ENCODE measurements around the gene WNT6.

The WNT6 gene

DNA sequence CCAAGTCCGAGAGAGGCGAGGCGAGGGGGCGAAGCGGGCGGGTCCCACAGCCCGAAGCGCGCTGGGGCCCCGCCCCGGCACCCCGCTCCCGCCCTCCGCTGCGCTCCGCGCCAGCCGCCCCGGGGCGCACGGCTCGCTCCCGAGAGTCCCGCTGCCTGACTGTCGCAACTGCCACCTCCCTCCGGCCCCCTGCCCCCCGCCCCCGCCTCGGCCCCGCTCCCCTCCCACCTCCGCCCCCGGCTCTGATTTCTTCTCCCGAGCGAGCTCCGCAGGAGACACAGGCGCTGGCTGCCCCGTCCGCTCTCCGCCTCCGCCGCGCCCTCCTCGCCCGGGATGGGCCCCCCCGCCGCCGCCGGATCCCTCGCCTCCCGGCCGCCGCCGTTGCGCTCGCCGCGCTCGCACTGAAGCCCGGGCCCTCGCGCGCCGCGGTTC lies at the start of gene WNT6:
TSS of gene WNT6 (plus strand) at position 250 of the 432 bp plus-strand sequence. CDS start 233 bp downstream, outside the sequence.
- DNase-seq, result no peak

DNA sequence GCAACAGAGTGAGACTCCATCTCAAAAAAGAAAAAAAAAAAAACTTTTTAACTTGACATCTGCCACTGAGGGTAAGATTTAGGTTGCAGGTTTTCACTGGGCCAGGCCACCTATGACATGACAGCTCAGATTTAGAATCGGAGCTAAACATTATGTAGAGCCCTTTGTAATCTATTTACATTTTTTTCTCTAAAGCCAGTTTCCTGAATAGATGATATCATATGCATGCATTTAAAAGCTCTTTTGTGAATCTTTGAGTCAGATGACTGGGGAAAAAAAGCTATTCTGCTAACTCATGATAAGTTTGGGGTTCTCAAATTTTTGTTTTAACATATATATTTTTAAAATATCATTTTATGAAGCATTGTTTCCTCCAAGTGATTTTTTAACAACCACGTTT lies 49.3 kb upstream of the WNT6 start:
- DNase-seq, result no peak

DNA sequence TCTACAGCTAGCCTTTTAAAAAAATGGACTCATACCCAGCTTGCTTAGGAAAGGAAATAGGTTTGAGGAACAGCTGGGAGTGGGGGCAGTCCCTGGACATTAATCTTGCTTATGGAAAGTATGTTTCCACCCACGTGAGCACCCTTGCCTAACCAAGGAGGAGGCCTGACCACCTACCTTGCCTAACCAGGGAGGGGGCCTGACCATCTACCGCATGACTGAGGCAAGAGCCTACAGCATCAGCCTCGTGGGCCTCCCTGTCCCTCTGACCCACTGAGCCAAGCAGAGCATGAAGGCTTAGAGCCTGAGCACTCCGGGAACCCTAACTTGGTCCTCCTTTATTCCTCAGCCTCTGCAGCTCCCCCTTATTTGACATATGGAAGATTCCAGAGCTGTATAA lies 48.2 kb upstream of the WNT6 start:
- DNase-seq, result no peak

DNA sequence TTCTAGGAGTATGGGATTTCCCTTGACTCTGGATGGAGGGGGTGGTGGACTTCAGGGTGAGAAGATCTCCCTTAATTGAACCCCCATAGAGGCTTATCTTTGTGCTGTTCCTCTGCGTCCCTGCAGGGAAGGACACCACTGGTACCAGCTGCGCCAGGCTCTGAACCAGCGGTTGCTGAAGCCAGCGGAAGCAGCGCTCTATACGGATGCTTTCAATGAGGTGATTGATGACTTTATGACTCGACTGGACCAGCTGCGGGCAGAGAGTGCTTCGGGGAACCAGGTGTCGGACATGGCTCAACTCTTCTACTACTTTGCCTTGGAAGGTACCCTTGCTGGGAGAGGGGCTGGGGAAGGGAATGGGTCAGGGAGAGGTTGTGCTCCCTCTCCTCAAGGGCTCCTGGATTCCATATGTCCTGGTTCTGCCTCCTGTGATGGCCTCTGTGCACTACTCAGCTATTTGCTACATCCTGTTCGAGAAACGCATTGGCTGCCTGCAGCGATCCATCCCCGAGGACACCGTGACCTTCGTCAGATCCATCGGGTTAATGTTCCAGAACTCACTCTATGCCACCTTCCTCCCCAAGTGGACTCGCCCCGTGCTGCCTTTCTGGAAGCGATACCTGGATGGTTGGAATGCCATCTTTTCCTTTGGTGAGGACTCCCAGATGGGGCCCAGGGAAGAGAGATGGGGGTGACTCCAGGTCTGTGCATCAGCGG lies 47.3 kb upstream of the WNT6 start:
- DNase-seq, result no peak

DNA sequence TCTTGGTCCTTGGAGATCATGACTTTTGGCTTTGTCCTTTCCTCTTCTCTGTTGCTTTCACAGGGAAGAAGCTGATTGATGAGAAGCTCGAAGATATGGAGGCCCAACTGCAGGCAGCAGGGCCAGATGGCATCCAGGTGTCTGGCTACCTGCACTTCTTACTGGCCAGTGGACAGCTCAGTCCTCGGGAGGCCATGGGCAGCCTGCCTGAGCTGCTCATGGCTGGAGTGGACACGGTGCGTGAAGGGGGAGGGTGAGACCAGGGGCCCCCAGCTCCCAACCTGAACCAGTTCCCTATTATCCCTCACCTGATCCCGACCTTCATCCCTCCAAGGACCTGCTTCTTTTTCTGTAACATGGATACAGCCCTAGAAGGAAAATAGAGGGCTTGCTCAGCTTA lies 46.7 kb upstream of the WNT6 start:
- DNase-seq, result no peak

DNA sequence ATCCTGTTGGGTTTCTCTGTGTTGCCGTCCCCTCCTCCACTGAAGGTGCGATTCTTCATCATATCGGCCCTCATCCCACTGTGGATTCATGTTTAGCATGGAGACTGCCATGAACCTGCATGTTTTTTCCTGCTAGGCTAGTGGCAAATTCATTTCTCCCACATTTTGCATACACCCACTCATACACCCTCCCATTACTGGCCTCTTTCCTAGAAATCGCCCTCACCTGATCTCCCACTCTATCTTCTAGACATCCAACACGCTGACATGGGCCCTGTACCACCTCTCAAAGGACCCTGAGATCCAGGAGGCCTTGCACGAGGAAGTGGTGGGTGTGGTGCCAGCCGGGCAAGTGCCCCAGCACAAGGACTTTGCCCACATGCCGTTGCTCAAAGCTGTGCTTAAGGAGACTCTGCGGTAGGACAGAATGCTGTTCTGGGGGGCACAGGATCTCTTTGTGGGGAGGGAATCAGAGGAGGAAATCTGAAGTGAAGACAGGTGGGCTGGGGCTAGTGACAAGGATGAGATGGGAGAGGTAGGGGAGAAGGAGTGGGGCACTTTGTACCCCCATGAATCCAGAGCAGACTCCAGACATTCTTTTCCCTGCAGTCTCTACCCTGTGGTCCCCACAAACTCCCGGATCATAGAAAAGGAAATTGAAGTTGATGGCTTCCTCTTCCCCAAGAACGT lies 45.7 kb upstream of the WNT6 start:
- DNase-seq, result no peak

DNA sequence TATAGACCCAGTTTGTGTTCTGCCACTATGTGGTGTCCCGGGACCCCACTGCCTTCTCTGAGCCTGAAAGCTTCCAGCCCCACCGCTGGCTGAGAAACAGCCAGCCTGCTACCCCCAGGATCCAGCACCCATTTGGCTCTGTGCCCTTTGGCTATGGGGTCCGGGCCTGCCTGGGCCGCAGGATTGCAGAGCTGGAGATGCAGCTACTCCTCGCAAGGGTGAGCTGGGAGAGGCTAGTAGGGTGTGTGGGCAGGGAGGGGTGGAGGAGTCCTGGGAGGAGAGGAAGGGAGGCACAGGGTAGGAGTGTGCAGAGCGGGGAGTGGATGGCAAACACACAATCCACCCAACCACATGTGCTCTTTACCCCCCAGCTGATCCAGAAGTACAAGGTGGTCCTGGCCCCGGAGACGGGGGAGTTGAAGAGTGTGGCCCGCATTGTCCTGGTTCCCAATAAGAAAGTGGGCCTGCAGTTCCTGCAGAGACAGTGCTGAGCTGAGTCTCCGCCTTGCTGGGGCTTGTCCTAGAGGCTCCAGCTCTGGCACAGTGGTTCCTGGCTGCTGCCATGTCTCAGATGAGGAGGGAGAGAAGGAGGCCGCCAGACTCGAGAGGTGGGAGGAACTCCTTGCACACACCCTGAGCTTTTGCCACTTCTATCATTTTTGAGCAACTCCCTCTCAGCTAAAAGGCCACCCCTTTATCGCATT lies 44.9 kb upstream of the WNT6 start:
- DNase-seq, result no peak

DNA sequence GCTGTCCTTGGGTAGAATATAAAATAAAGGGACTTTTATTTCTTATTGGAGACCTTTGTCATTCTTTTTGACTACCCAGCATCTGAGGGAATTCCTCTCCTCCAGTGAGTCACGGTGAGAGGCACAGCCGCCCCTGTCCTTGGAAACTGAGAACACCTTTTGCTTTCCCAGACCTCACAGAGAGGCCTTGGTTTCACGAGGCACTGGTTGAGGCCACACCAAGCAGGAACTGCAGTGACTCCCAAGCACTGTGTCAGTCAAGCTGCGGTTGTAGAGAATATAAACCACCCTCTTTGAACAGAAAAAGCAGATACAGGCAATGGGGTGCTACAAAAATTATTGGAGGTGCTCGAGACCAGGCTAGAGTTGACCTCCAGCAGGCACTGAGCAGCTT lies 44.4 kb upstream of the WNT6 start:
- no peak for DNase-seq

DNA sequence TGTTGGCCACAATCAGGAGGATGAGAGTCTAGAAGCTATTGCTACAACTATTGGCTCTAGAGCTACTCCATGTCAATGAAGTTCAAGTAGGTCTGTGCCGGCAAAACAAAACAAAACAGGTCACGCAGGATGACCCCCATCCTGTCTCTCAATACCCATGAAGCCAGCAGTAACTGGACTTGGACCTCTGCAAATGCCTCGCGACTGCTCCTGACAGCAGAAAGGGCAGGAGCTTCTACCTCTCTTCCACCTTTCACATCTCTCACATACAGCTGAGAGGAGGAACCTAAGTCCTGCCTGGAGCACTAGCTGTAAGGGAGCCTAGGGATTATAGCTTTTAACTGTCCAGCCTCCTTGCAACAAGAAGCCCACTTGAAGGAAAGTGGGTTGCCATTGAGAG lies 44.0 kb upstream of the WNT6 start:
- no peak for DNase-seq

DNA sequence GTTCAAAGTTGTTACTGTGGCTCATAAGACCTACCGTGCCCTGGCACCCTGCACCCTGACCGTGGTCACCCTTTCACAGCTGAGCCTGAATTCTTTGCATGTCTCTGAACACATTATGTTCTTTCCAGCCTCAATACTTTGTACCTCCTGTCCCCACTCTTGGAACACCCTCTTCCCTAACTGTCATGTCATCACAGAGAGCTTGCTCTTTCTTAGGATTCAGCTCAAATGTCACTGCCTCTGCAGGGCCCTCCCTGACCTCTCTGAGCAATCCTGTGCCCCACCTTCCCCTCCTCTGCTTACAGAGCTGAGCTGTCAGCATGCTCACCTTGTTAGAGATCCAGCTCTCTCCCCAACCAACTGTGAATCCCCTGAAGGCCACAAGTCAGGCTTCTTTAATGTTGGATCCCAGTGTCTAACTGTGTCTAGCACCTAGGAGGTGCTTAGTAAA lies 43.0 kb upstream of the WNT6 start:
- DNase-seq, result no peak

DNA sequence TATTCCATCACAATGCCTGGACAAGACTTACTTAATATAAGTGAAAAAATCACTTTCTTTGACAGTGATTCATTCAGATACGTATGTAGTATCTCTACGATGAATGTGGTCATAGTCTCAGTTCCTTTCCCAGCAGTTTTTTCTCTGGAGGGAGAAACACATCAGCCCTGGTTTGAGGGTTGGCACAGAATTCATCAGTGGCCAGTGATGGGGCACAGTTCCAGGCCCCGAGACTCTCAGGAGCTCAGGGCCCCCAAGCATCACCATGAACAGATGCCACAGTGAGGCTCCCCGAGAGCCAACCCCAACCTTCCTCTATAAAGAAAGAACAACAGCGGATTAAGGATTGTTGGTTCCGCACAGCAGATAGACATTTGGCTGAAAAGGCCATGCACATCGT lies 40.5 kb upstream of the WNT6 start:
- DNase-seq, result no peak

DNA sequence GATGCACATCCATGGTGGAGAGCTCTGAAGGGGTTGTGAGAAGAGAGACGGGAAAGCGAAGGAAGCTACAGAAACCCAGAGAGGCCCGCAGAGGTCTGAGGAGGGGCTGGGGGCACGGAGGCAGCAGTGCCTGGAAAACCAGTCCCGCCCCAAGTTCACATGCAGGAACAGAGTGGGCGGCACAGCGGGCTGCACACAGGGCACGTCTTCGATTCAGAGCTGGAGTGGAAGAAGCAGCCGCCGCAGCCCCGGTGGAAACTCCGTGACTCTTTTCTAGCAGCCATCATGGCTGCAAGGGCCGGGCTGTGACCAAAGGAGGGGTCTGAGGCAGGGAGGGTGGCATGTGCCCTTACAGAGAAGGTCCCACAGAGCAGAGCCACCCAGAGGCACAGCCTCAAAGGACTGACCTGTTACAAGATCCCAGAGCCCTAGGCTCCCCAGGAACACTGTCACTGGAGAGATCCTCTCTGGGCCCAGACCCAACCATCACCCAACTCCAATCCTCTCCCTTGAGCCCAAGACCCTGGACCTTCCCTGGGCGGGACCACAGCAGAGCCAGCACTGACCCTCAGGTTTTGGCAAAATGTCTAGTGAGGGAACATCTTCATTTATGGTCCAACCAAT lies 38.7 kb upstream of the WNT6 start:
- no peak for DNase-seq

DNA sequence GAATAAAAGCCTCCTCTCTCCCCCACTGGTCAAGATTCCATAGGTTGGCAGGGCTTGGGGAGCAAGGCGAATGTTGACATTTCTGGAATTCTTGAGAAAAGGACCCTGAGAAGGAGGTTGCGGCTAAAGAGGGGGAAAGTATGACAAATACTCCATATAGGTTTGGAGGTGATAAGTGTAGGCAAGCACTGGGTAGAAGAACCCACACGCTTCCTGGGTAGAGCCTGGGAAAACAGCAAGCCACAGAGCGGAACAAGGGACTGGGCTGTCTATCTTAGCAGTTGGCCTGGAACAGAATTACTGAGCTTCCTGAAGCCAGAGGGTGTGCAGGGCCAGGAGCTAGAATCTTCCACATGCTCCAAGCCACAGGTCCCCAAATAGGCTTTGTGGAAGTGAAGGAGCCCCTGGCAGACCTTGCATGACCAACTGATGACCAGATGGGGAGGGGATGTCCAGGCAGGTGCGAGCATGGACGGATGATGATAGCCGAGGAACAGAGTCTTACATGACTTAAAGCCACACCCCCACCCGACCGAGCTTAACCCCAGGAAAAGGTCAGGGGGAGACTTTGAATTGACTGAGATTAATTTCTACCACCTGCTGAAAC lies 37.9 kb upstream of the WNT6 start:
- no peak for DNase-seq

DNA sequence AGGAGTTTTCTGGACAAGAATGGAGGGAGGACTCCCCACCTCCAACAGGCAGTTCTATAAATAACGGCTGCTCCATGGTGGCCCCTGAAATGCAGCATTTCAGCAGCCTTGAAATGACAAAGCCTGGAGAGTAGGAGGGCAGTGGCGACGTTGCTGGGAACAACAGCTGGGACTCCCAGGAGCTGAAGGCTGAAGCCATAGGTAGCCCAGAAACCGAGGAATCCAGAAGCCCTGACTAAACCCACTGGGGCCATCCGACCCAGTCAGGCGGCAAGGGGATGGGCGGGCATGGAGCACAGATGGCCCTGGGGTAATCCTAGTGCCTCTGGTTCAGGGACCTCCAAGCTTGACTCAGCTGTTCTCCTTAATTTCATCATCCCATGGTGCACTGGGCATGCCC lies 37.0 kb upstream of the WNT6 start:
- DNase-seq, result no peak

DNA sequence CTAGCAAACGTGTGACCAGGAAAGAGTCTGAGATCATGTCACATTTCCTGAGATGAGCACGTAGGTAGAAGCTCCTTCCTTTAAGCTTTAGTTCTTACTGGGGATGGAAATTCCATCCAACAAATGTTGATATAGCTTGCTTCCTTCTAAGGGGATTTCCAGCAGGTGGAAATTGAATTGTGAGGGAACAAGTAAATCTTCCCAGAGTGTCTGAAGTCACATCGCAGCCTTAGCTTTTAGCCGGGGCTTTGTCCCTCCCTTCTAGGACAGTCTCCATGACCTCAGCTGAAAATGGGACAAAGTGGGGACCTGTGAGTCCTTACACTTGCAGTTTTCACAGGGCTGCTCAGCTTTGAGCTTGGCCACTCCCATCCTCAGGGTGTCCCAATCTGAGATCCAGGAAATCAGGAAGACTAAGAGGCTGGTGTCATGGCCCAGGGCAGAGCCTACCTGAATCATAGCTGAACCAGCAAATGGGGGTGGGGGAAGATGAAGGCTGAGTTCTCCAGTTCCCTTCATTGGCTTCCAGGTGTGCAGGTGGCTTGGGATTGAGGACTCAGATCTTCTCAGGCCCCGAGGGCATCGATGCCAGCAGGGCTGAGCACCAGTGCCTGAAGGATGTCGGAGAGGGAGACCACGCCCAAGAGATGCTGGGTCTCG lies 36.3 kb upstream of the WNT6 start:
- DNase-seq, result no peak

DNA sequence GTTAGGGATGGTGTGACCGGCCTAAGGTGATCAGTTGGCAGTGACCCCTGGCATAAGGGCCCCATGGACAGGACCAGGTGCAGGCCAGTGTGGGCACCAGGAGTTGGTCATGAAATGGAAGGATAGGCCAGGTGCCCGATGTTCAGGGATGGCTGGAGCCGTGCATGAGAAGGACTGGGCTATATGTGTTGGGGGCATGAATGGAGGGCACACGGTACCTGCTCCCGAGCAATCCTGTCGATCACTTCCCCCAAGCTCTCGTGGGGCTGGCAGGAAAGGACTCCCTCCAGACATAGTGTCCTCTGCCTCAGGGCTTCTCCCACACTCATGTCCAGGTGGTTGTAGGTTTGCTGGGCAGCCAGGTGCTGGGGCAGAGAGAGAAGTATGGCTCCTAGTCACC lies 35.6 kb upstream of the WNT6 start:
- no peak for DNase-seq

DNA sequence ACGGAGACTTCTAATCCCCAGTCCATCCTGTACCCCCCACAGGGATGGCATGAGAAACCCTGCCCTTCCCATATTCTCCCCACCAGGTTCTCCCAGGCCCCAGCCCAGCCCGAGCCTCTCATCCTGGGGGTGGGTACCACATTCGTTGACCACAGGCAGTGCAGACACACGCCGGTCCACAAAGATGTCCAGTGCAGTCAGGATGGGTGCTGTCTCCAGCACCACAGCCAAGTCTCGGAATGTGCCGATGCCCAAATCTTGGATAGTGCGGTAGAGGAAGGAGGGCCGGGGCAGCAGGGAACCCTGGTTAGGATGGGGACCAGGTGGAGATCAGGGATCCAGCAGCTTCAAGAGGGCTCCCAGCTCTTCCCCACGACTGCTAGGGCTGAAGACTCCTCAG lies 32.8 kb upstream of the WNT6 start:
- no peak for DNase-seq

DNA sequence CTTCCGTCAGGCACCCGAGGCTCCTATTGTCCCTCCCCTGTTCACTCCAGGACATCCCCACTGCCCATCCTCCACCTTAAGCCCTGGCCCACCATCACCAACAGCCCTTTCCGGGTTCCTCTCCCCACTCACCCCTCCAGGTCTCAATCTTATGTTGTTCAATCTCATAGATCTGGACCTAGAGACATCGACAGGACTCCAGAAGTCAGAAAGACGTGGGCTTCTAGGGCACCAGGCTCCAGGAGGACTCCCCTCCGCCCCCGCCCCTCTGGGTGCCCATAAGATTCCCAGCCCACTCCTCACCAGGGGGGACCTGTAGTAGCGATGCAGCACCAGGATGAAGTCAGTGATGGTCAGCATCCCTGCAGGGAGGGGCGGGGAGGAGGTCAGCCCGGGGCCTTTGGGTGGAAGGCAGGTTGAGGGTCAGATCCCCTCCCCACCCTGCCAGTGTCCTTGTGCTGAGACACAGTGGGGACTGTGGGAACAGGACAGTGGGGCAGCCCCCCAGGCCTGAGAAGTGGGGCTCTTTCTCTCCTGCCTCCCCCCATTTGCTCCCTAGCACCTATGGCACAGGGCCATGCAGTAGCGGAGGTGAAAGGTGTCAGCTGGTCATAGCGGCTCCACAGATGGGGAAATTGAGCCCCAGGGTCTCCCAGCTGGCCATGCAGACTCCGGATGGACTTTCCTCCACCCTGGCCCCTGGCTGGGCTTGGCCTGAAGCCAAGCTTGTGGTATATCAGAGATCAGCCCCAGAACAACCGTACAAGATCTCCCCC lies 31.7 kb upstream of the WNT6 start:
- DNase-seq, result no peak

DNA sequence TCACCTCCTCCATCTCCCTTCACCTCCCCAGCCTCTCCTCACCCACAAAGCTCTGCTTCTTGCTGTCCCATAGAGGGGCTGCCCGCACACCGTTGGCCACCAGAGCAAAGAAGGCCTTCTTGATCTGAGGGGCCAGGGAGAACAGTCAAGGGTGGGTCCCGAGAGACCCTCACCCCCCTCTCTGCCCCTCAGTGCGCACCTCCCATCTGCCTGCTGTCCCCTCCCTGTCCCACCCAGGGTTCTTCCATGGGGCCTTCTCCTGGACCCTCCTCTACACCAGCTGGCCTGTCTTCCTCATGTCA lies 31.2 kb upstream of the WNT6 start:
- DNase-seq, result no peak

DNA sequence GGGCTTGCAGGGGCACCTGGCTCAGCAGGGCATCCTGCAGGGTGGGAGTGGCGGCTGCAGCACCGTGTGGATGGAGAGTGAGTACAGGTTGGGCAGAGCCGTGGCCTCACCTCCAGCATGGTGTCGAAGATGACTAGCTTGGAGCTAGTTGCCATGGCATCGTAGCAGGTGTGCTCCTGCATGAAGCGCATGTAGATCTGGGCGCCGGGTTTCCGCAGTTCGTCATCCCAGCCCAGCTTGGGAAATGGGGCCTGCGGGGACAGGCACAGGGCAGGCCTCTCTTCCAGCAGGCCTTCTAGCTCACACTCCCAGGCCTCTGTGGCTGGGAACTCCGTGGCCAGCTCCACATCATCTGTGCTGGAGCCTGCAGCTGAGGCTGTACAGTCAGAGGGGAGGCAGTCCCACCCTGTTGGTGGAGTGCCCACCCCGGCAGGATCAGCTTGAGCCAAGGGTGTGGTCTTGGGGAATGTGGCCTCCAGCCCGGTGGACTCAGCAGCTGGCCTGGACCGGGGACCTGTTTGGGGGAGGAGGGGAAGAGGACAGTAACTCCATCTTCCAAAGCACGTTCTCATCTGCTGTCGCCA lies 29.6 kb upstream of the WNT6 start:
- no peak for DNase-seq

DNA sequence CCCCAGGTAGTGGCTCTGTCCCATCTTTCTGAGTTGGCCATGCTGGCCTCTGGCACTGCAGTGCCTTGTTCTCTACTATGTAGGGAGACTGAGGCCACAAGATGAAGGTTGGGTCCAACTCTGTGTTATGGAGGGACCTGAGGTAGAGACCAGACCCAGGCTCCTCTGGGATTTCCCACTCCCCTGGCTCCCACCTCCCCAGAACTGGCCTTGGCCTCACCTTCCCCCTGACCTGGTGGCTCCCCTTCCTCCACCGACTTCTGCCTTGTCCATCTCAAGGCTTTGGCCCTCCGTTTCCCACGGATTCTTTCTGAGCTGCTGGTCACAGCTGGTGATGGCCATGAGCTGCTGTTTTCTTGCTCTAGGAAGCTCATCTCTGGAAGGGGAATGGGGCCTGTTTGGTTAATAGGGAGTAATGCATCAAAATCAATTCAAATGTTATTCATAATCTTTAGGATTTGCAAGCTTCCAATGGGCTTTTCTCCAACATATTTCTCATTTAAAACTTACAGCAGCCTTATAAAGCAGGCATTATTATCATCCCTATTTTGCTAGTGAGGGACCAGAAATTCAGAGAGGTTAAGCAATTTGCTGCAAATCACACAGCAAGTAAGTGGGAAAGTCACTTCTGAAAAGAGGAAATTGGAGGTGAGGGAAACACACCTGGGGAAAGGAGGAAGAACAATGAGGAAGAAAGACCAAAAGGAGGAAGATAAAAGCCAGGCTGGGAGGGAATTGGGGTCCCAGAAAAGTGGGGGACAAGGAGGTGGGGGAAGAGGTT lies 28.9 kb upstream of the WNT6 start:
- no peak for DNase-seq

Measured in SW 1271 (cell line).